ENCODE measurements around the gene ARMC10. TPM values are rescaled to one million over a fixed set of nuclear protein-coding genes. Genes with fewer than 3 reads are reported as not detected.
"Not testable (repeated sequence)": the region's sequence is repeated elsewhere in the genome, so short reads cannot be mapped to it uniquely, and the experiment has no call there.

Gene ARMC10
- total RNA-seq, 1 donor from 2014 or later, result 22.6 TPM

DNA sequence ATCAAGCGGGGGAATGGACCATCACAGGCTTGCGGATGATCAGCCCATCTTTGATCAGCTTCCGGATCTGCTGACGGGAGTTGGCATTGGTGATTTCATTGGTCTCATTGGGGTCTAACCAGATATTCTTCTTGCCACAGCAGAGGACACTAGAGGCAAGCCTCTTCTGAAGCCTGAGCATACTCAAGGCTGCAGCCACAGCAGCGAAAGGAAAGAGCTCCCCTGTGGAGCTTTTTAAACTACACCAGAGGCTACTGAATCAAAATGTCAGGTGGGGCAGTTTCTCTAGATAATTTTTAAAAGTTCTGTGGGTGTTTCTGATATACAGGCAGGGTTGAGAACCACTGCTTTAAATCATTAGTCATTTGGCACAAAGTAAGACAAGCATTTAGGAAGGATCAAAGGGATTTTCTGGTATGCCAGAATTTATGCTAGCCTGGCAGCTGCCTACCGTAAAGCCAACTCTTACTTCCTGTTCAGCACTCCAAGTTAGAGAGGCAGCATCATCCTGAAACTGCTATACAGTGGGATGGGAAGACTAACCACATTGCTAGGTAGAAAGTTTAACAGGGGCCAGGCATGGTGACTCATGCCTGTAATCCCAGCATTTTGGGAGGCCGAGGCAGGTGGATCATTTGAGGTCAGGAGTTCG is 66.9 kb downstream of the ARMC10 start:
- no peaks in the 10 kb centered on the region for H3K9me3 ChIP-seq (replicated peaks)
- no peak for DNase-seq
- no peaks in the 10 kb centered on the region for H3K27me3 ChIP-seq (ENCODE audit: low read depth)
- H3K4me3 ChIP-seq, result no peak overlapping the region
- H3K27ac ChIP-seq (replicated peaks), result no peak overlapping the region
- no peaks in the 10 kb centered on the region for H3K36me3 ChIP-seq
- intact Hi-C loops (cut with micrococcal nuclease), result no loop called here
- H3K4me1 ChIP-seq, result peaks cover 15% of the 10 kb centered on the region
- TF ChIP-seq, protein P1, sequence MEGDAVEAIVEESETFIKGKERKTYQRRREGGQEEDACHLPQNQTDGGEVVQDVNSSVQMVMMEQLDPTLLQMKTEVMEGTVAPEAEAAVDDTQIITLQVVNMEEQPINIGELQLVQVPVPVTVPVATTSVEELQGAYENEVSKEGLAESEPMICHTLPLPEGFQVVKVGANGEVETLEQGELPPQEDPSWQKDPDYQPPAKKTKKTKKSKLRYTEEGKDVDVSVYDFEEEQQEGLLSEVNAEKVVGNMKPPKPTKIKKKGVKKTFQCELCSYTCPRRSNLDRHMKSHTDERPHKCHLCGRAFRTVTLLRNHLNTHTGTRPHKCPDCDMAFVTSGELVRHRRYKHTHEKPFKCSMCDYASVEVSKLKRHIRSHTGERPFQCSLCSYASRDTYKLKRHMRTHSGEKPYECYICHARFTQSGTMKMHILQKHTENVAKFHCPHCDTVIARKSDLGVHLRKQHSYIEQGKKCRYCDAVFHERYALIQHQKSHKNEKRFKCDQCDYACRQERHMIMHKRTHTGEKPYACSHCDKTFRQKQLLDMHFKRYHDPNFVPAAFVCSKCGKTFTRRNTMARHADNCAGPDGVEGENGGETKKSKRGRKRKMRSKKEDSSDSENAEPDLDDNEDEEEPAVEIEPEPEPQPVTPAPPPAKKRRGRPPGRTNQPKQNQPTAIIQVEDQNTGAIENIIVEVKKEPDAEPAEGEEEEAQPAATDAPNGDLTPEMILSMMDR (IDR thresholded peaks at IDR 0.05; ENCODE audit: borderline replicate concordance), result no peak

DNA sequence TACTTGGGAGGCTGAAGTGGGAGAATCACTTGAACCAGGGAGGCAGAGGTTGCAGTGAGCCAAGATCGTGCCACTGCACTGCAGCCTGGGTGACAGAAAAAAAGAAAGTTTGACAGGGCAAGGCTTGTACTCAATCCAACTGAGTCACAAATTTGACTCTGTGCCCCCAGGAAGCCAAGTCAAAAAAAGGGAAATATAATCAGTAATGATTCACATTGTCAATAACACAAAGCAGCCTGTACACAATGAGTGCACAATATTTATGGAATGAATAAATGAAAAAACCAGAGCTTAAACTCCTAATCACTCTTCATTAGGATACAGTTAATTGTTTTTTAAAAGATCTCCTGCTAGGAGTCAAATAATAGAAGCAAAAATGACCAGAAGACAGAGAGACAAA is 67.6 kb downstream of the ARMC10 start:
- TF ChIP-seq, protein P1 (IDR thresholded peaks at IDR 0.05; ENCODE audit: borderline replicate concordance), result no peak
- Histone ChIP-seq H3K27ac (replicated peaks) (no peak overlapping the region), H3K27me3 (ENCODE audit: low read depth) (no peaks in the 10 kb centered on the region), H3K9me3 (replicated peaks) (no peaks in the 10 kb centered on the region), H3K4me3 (no peak overlapping the region), H3K4me1 (peaks cover 21% of the 10 kb centered on the region), H3K36me3 (no peaks in the 10 kb centered on the region)
- DNase-seq, result no peak
- intact Hi-C loops (cut with micrococcal nuclease), result no loop called here

DNA sequence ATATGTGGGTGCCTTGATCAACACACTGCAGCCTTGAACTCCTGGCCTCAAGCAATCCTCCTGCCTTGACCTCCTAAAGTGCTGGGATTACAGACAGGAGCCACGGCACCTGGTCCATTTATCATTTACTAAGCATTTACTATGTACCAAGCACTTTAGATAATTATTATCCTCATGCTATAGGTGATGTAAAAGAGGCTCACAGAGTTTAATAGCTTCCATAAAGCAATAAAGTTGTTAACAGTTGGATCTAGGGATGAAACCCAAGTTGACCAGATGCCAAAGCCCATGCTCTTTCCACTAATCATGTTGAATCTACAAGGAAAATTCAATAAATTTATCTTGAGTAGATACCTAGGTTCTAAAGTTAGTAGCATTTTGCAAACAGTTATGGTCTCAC is 68.9 kb downstream of the ARMC10 start:
- H3K4me1 ChIP-seq, result peaks cover 34% of the 10 kb centered on the region
- intact Hi-C loops (cut with micrococcal nuclease), result no loop called here
- H3K9me3 ChIP-seq (replicated peaks), result no peaks in the 10 kb centered on the region
- H3K36me3 ChIP-seq, result no peaks in the 10 kb centered on the region
- H3K27ac ChIP-seq (replicated peaks), result no peak overlapping the region
- TF ChIP-seq, protein P1 (IDR thresholded peaks at IDR 0.05; ENCODE audit: borderline replicate concordance), result no peak
- H3K4me3 ChIP-seq, result no peak overlapping the region
- H3K27me3 ChIP-seq (ENCODE audit: low read depth), result no peaks in the 10 kb centered on the region
- DNase-seq, result no peak

DNA sequence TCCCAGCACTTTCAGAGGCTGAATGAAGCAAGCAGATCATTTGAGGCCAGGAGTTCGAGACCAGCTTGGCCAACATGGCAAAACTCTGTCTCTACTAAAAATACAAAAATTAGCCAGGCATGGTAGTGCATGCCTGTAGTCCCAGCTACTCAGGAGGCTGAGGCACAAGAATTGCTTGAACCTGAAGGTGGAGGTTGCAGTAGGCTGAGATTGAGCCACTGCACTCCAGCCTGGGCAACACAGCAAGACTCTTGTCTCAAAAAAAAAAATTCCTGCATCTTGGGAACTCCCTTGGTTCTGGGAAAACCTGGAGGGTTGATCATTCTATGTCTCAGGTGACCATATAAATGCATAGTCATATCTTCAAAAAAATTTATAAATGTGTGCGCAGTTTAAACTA is 69.8 kb downstream of the ARMC10 start:
- intact Hi-C loops (cut with micrococcal nuclease); H3K36me3 ChIP-seq; H3K27me3 ChIP-seq (ENCODE audit: low read depth); H3K4me3 ChIP-seq; H3K9me3 ChIP-seq (replicated peaks); DNase-seq; H3K27ac ChIP-seq (replicated peaks): not testable (repeated sequence)
- H3K4me1 ChIP-seq, result peaks cover 34% of the 10 kb centered on the region

DNA sequence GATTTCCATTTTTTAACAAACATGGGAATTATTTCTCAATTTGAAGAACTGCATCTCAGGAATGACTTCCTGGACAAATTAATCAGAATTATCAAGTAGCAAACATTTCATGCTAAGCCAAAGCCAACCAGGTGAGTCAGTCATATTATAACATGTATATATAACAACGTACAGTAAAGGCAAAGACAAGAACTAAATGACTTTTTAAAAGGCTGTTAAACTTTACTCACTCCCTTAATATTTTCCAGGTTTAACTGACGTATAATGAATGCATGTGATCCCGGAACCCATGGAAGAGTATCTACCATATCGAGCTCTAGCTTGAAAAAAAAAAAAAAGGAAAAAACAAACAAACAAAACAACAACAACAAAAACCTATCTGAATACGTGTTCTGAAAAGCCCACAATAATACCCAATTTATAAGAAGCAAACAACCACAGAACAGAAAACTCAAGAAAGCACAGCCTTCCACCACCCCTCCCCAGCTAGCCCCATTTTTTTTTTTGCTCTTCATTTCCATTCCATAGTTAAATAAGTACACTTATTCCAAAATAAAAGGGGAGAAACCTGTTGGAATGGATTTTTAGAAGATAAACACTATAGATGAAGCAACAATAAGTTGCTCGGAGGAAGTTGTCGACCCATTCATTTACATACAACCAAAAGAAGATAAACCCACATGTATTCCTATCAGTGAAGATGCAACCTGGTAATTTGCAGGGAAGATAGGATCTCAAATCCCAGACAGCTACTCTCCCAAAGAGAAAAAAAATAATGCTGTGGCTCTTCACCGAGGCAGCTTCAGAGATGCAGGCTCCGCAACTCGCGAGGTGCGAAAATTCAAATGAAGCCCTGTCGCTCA is 73.4 kb downstream of the ARMC10 start:
- no peak for DNase-seq
- Histone ChIP-seq H3K9me3 (replicated peaks) (no peaks in the 10 kb centered on the region), H3K27me3 (ENCODE audit: low read depth) (no peaks in the 10 kb centered on the region), H3K27ac (replicated peaks) (peak overlapping the region; percentile 95), H3K36me3 (no peaks in the 10 kb centered on the region), H3K4me1 (peaks cover 34% of the 10 kb centered on the region), H3K4me3 (peak overlapping the region; percentile 77)
- intact Hi-C loops (cut with micrococcal nuclease), result no loop called here
- TF ChIP-seq, protein P1 (IDR thresholded peaks at IDR 0.05; ENCODE audit: borderline replicate concordance), result no peak

Other genes starting within 250 kb of the ARMC10 start
- 2.3 TPM for gene LRRC17, start 162.1 kb upstream of the ARMC10 start, total RNA-seq
- 0.36 TPM for gene FBXL13, start 344 bp upstream of the ARMC10 start, total RNA-seq
- gene NAPEPLD, start 74.0 kb downstream of the ARMC10 start, total RNA-seq, result 11.7 TPM
- 78.1 TPM for gene PMPCB, start 222.3 kb downstream of the ARMC10 start, total RNA-seq

Measured in left ventricle myocardium inferior (tissue), 1 donor.